ENCODE results near the gene ZNG1A. TPM values are rescaled to one million over a fixed set of nuclear protein-coding genes. Genes with fewer than 3 reads are reported as not detected.
"Not testable (repeated sequence)": the region's sequence is repeated elsewhere in the genome, so short reads cannot be mapped to it uniquely, and the experiment has no call there.

ZNG1A gene
- total and polyA plus RNA-seq, 8 donors = 14.1 to 31.1 (median 20.3) TPM

DNA sequence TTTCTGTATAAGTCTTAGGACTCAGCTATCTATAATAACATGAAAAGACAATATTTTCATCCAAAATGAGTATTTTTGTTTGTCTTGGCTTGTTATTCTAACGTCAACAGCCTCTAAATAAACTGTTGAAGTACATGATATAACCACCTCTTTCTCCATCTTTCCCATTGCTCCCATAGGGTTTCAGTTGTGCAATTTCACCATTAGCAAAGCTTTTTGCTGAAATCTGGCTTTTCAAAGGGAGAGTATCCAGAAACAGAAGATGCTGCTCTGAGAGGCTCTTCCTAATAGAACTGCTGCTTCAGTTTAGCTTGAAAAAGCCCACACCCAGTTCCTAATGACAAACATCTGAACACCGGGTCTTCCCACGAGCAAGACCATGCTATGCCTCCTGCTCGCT, 91.8 kb downstream of the ZNG1A start:
- H3K4me1 ChIP-seq; H3K9me3 ChIP-seq; H3K36me3 ChIP-seq; H3K27ac ChIP-seq; H3K27me3 ChIP-seq; DNase-seq; intact Hi-C loops (cut with DNase I); FAIRE-seq; ATAC-seq; H3K4me3 ChIP-seq: not testable (repeated sequence)
- 39 to 45% methylated on average over 2 of the region's 4 CpGs for WGBS, 2 donors

DNA sequence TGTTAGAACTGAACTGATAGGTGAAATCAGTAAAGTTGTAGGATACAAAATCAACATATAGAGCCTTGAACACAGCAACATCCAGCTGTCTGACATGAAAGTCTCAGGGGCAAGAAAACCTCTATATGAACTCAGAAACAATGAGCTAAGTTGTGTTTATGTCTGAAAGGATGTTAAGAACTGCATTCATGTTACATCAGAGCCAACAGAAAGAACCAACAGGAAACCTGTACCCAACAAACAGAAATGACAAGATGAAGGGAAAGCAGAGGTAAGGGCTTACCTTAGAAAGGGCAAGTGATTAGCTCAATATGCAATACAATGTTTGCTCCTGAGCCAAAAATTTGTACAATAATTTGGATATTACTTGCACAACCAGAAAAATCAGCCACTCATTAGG, 92.2 kb downstream of the ZNG1A start:
- H3K27me3 ChIP-seq; H3K4me3 ChIP-seq; DNase-seq; H3K9me3 ChIP-seq; FAIRE-seq; H3K36me3 ChIP-seq; H3K27ac ChIP-seq; H3K4me1 ChIP-seq; ATAC-seq; intact Hi-C loops (cut with DNase I): not testable (repeated sequence)

DNA sequence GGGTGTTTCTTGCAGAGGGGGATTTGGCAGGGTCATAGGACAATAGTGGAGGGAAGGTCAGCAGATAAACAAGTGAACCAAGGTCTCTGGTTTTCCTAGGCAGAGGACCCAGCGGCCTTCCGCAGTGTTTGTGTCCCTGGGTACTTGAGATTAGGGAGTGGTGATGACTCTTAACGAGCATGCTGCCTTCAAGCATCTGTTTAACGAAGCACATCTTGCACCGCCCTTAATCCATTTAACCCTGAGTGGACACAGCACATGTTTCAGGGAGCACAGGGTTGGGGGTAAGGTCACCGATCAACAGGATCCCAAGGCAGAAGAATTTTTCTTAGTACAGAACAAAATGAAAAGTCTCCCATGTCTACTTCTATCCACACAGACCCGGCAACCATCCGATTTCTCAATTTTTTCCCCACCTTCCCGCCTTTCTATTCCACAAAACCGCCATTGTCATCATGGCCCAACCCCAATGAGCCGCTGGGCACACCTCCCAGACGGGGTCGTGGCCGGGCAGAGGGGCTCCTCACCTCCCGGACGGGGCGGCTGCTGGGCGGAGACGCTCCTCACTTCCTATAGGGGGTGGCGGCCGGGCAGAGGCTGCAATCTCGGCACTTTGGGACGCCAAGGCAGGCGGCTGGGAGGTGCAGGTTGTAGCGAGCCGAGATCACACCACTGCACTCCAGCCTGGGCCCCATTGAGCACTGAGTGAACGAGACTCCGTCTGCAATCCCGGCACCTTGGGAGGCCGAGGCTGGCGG, 95.7 kb downstream of the ZNG1A start:
- H3K36me3 ChIP-seq; H3K4me3 ChIP-seq; H3K4me1 ChIP-seq; H3K27ac ChIP-seq; H3K9me3 ChIP-seq; H3K27me3 ChIP-seq; intact Hi-C loops (cut with DNase I); ATAC-seq; FAIRE-seq: not testable (repeated sequence)
- peak in 2 of 6 donors; percentile 13 to 19 for DNase-seq
- 85 to 90% methylated on average over 26 to 31 of the region's 31 CpGs for WGBS, 2 donors

DNA sequence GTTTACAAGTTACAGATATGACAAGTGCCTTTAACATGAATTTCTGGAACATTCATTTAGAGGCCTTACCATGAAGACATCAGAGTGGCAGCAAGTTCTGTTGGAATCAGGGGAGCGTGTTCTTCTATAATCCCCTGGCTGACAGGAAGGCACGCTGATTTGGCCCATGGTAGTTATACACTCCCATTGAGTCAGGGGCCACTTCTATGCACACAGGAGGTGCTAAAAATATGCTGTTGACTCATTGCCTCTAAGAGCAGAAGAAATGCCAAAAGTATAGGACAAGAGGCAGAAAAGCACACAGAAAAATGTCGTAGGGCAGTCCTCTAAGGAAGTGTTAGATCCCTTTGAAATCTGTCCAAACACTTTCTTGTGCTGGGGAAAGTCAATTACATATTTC, 100.5 kb downstream of the ZNG1A start:
- H3K27me3 ChIP-seq; H3K4me3 ChIP-seq; intact Hi-C loops (cut with DNase I); DNase-seq; H3K4me1 ChIP-seq; H3K9me3 ChIP-seq; ATAC-seq; H3K36me3 ChIP-seq; H3K27ac ChIP-seq; FAIRE-seq: not testable (repeated sequence)
- WGBS, 2 donors = 81 to 89% methylated on average over 3 of the region's 3 CpGs

DNA sequence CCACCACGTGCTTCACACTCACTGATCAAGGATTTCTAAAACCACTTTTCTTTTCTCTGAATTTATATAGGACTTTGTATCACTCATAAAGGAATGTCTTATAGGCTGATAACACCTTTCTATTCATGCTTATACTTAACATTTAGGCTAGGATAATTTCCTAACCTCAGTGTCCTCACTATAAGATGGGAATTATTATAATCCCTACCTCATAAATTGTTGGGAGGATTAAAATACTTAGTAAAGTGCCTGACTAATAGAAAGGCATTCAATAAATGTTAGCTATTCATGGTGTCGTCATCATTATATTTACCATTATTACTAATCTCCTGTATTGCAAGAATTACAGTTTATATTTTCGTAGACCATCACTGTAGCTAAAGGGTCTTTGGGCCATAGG, 102.5 kb downstream of the ZNG1A start:
- H3K27ac ChIP-seq; H3K4me1 ChIP-seq; ATAC-seq; H3K36me3 ChIP-seq; H3K27me3 ChIP-seq; DNase-seq; intact Hi-C loops (cut with DNase I); H3K4me3 ChIP-seq; FAIRE-seq; H3K9me3 ChIP-seq: not testable (repeated sequence)
- 61 to 81% methylated on average over 3 of the region's 3 CpGs for WGBS, 2 donors

DNA sequence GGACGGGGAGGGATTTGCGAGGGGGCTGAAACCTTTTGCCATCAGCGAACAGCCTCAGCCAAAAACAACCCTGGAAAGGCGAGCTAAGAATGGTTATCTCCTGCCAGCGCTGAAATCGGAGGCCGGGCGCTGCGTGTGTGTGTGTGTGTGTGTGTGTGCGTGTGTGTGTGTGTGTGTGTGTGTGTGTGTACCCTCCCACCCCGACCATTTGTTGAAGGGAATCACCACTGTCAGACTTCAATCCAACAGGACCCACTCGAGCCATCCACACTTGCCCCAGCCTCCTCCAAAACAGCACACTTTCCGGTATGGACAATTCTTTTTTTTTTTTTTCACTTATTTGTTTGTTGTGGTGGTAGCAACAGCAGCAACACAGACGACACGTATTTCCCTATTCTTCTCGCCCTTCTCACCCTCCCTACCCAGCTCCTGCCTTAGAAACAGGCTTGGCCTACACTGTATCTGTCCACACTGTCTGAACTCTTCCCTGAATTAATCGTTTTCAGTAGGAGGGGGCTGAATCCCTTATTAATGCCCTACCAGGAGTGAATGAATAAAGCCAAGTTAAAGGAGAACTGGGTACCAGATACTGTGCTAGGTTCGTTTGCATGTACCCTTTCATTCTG, 104.8 kb downstream of the ZNG1A start:
- DNase-seq = not testable (repeated sequence)

DNA sequence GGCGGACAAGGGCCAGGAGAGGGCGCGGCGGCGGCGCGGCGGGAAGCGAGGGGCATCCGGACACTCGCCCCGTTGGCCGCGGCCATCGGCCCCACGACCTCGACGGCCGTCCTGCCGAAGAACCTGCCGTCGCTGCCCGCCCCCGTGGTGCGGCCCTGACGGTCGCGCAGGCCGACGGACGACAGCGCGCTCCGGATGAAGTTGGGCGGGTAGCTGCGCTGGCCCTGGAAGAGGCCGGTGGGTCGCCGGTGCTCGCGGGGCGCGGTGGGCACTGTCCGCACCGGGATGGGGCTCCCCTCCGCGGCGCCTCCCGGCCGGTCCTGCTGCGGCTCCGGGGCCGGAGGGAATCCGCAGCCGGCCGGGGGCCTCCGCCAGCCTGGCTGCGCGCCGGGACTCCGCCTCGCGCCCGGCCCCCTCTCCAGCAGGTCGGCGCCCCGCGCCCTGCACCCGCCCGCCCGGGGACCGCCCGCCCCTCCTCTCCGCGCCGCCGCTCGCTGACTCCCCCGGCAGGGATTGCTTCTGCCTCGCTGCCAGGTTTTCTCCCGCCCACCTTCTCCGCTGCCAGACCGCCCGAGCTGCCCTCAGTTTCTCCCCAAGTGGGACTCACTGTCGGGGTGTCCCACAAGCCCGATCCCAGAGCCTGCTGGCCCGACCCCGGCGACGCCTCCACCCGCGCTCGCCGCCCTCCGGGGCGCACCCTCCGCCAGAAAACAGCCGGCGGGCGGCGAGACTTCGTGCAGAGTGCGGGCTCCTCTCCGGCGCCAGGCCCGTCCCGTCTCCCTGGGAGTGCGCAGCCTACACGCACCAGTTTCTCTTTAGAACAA, 105.6 kb downstream of the ZNG1A start:
- peak; percentile 55 to 78 (median 72) for ATAC-seq
- H3K9me3 ChIP-seq; H3K27ac ChIP-seq; H3K27me3 ChIP-seq; FAIRE-seq; intact Hi-C loops (cut with DNase I); H3K36me3 ChIP-seq; H3K4me1 ChIP-seq: not testable (repeated sequence)
- peak overlapping the region in 2 of 4 donors; percentile 26 to 48 for H3K4me3 ChIP-seq
- peak in 3 of 6 donors; percentile 21 to 63 (median 62) for DNase-seq
- WGBS, 2 donors = 1 to 3% methylated on average over 39 to 109 of the region's 109 CpGs

More for the DNA sequence above, 104.8 kb downstream of the ZNG1A start:
- H3K36me3 ChIP-seq; H3K27me3 ChIP-seq; H3K9me3 ChIP-seq; H3K4me1 ChIP-seq; intact Hi-C loops (cut with DNase I); H3K27ac ChIP-seq; FAIRE-seq: not testable (repeated sequence)
- 24% methylated on average over 14 to 17 of the region's 18 CpGs for WGBS, 2 donors
- ATAC-seq = peak in 3 of 4 donors; percentile 35 to 47 (median 44)
- H3K4me3 ChIP-seq = peak overlapping the region in 2 of 4 donors; percentile 26 to 48

Other genes with a start within 250 kb of the ZNG1A start
- 10 to 100 TPM in 3 of 6 donors, 1 to 10 TPM in 3; 5.0 to 11.5 (median 10.0) TPM for gene WASHC1, start 149.6 kb downstream of the ZNG1A start, total RNA-seq
- gene WASHC1, start 149.6 kb downstream of the ZNG1A start, polyA plus RNA-seq = 10 to 100 TPM; 50.6 to 88.2 TPM
- gene FOXD4, start 60.6 kb downstream of the ZNG1A start, total RNA-seq = under 1 TPM in 5 of 6 donors, not detected in 1; 0.12 to 0.35 (median 0.24) TPM
- gene FOXD4, start 60.6 kb downstream of the ZNG1A start, polyA plus RNA-seq = under 1 TPM; 0.38 to 0.68 TPM
- 10 to 100 TPM in 3 of 6 donors, 1 to 10 TPM in 3; 4.3 to 22.7 (median 8.8) TPM for gene DOCK8, start 35.8 kb upstream of the ZNG1A start, total RNA-seq
- 1 to 10 TPM; 1.7 to 2.9 TPM for gene DOCK8, start 35.8 kb upstream of the ZNG1A start, polyA plus RNA-seq